Psoas muscle (tissue), 8 donors: ENCODE data around the gene CLN5. TPM values are rescaled to one million over a fixed set of nuclear protein-coding genes. Genes with fewer than 3 reads are reported as not detected.

Experiments used
- ATAC-seq, 4 donors: fragments of 200-7000 bp; cut with Tn5 transposase; one replicate each; pipeline ENCODE4 v1.9.1; 2020; ENCODE audit warnings: moderate library complexity in 3 of 4, mild to moderate bottlenecking in 2 of 4
- DNase-seq, 2 donors: peaks; one replicate each; pipeline ENCODE4 v3.0.0-alpha.2; 2020
- H3K27ac ChIP-seq: fragments of 200-600 bp; one replicate; pipeline ENCODE4 v1.8.0; 2022
- H3K27me3 ChIP-seq, 3 donors: fragments of 200-600 bp in 1 of 3; one replicate each; pipeline versions ENCODE4 v1.6.1 to v1.8.0; 2013 to 2022; ENCODE audit warnings: low read length in 2 of 3, mild to moderate bottlenecking in 2 of 3, moderate library complexity in 1 of 3; ENCODE audit not compliant: insufficient read depth in 3 of 3
- H3K36me3 ChIP-seq, 2 donors: fragments of 200-600 bp in 1 of 2; one replicate each; pipeline versions ENCODE4 v1.6.1 to v1.8.0; 2013 to 2022; ENCODE audit warnings: low read depth in 1 of 2, mild to moderate bottlenecking in 1 of 2, moderate library complexity in 1 of 2; ENCODE audit not compliant: insufficient read depth in 1 of 2
- H3K4me1 ChIP-seq: fragments of 200-600 bp; one replicate; pipeline ENCODE4 v1.8.0; 2022
- H3K4me3 ChIP-seq: fragments of 200-600 bp; one replicate; pipeline ENCODE4 v1.8.0; 2022; ENCODE audit warnings: mild to moderate bottlenecking
- H3K9me3 ChIP-seq: fragments of 200-600 bp; one replicate; pipeline ENCODE4 v1.8.0; 2022
- WGBS, 3 donors: extraction: QIAGEN DNeasy Blood & Tissue Kit; methylation state at CpG; one replicate each; pipeline versions ENCODE4 v1.1.6 to v1.1.7; 2013; 5-methylcytosine and 5-hydroxymethylcytosine counted together
- intact Hi-C, 2 donors: fragments of 100-400 bp; cut with DNase I; formaldehyde crosslinking; loops; one replicate each; pipeline versions ENCODE4 v1.11.0 to v1.14.2; 2022
- polyA plus RNA-seq, 3 donors: library from polyadenylated mRNA; stranded (reverse); fragments of 200-250 nt; gene quantifications; one replicate each; pipeline ENCODE4 v1.2.3, GENCODE V29; 2013
- total RNA-seq, 4 donors: library from RNA; stranded (reverse); fragmentation: NEBNext Ultra II Directional in 2 of 4; extraction: Animal tissue kit (Norgen Biotek cat#: 25700) in 2 of 4; gene quantifications; one replicate each; pipeline versions ENCODE4 v1.2.1 to v1.2.4, GENCODE V29; 2021 to 2023
- TF ChIP-seq, protein P1 (sequence below): fragments of 200-600 bp; IDR thresholded peaks from one replicate; pipeline ENCODE4 v1.8.0; 2022; ENCODE audit warnings: antibody characterized with exemption
- donor health status: healthy with polysubstance abuse.
- donor health status: DM: no; HTN: no; CAD: no; lungs with moderate emphysema.
- donor health status: Bipolar disorder and iron deficiency.
- donor health status: healthy.
- donor health status: DM: yes; HTN: yes; CAD: no.
- donor health status: DM: no; HTN: no; CAD: no.
- donor health status: DM: no; HTN: no; CAD: no.
- donor health status: DM: yes; HTN: yes; CAD: no.

The CLN5 gene
- total and polyA plus RNA-seq, 7 donors: 4.9 to 10.6 (median 8.9) TPM

DNA sequence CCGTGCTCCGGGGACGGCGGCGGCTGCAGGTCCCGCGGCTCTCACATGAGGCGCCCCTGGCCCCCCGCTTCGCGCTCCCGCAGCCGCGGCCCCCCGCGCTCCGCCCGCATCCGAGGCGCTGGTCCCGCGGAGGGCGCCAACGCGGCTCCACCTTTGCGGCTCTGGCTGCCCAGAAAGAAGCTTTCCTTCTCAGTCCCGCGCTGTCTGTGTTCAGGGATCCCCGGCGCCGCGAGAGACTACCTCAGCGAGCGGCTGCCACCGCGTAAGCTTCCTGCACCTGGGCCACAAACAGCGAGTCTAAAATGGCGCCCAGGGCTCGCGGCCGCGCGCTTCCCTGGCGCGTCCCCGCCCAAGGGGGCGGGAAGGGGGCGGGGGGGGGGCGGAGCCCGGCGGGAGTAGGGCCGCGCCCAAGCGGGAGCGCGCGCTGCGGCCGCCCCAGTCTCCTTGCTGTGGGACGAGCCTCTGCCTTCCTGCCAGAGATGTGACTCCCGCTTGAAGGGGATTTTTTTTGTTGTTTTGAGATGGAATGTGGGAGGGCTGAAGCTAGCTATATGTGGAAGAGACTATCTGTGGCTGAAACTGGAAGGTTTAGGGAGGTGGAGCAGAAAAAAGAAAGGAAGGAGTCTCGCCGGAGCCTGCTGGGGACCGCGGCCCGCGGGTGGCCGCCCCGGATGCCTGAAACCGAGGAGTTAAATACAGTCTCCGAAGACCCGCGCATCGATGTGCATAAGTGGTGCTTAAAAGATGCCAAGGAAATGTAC is 35.2 kb downstream of the CLN5 start, which contains the start of gene FBXL3:
Gene FBXL3, minus strand, starts transcription at position 299 of the 761 bp plus-strand sequence. CDS start 5,299 bp downstream, outside the sequence.
- 0 to 1% (median 0%) methylated on average over 34 to 72 of the region's 74 CpGs for WGBS, 3 donors
- intact Hi-C loops: loop anchor here (2.0 to 5.0 kb wide), 2 partner anchors 30 to 35 kb away; partner anchors contain the start of gene CLN5 (in 1 of the 2)
- H3K36me3 ChIP-seq: no peaks in the 10 kb centered on the region

DNA sequence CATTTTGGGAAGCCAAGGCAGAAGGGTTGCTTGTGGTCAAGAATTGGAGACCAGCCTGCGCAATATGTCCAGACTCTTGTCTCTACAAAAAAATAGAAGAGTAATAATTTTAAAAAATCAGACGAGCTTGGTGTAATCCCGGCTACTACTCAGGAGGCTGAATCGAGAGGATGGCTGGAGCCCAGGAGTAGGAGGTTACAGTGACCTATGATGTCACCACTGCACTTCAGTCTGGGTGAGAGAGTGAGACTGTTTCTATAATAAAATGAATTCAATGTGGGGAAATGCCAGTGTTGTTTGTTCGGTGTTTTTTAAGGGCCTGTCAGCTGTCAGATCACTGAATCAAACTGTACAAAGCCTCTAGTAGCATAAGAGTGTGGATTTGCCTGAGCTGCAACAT is 36.3 kb downstream of the CLN5 start:
- ATAC-seq (peak; percentile 34 to 70 (median 51)), DNase-seq (no peak)
- peak overlapping the region; percentile 94 for H3K4me3 ChIP-seq
- H3K4me1 ChIP-seq: peaks cover 25% of the 10 kb centered on the region
- TF ChIP-seq, protein P1, sequence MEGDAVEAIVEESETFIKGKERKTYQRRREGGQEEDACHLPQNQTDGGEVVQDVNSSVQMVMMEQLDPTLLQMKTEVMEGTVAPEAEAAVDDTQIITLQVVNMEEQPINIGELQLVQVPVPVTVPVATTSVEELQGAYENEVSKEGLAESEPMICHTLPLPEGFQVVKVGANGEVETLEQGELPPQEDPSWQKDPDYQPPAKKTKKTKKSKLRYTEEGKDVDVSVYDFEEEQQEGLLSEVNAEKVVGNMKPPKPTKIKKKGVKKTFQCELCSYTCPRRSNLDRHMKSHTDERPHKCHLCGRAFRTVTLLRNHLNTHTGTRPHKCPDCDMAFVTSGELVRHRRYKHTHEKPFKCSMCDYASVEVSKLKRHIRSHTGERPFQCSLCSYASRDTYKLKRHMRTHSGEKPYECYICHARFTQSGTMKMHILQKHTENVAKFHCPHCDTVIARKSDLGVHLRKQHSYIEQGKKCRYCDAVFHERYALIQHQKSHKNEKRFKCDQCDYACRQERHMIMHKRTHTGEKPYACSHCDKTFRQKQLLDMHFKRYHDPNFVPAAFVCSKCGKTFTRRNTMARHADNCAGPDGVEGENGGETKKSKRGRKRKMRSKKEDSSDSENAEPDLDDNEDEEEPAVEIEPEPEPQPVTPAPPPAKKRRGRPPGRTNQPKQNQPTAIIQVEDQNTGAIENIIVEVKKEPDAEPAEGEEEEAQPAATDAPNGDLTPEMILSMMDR: no peak
- no peaks in the 10 kb centered on the region for H3K9me3 ChIP-seq
- H3K27me3 ChIP-seq: no peaks in the 10 kb centered on the region
- WGBS, 3 donors: 26 to 44% (median 35%) methylated on average over 5 of the region's 5 CpGs
- H3K36me3 ChIP-seq: no peaks in the 10 kb centered on the region
- intact Hi-C loops: loop anchor here in 1 of 2 donors (5.0 kb wide), 1 partner anchor 36 kb away; the partner anchor contains the start of gene CLN5
- peak overlapping the region; percentile 99 for H3K27ac ChIP-seq

More for the DNA sequence above, 35.2 kb downstream of the CLN5 start, which contains the start of gene FBXL3:
- H3K27ac ChIP-seq: peak within 1 kb of the TSS; percentile 99
- TF ChIP-seq, protein P1: no peak
- H3K4me1 ChIP-seq: peaks cover 35% of the 10 kb centered on the region
- no peaks in the 10 kb centered on the region for H3K27me3 ChIP-seq
- peak; percentile 86 to 93 for DNase-seq
- peak; percentile 81 to 88 (median 85) for ATAC-seq
- H3K4me3 ChIP-seq: peak within 1 kb of the TSS; percentile 94
- H3K9me3 ChIP-seq: no peaks in the 10 kb centered on the region

DNA sequence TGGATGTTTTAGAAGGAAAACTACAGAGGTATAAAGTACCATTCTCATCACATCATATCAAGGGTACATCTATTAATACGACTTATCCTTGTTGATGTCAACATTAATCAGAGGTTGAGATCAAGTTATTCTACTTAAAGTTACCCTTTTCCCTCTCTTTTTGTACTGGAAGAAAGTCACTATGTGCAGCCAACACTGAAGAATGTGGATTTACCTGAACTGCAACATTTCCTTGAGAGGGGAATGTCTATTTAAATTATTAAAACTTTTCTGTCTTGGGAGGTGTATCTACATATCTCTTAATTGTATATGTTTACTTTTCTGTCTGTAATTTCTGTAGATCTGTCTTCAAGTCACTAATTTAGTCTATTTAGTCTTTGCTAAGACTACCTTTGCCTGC is 37.6 kb downstream of the CLN5 start:
- Histone ChIP-seq H3K4me1 (peaks cover 14% of the 10 kb centered on the region), H3K9me3 (no peaks in the 10 kb centered on the region), H3K4me3 (no peak overlapping the region), H3K27me3 (no peaks in the 10 kb centered on the region), H3K27ac (no peak overlapping the region), H3K36me3 (no peaks in the 10 kb centered on the region)
- intact Hi-C loops: loop anchor here in 1 of 2 donors (5.0 kb wide), 1 partner anchor 37 kb away; the partner anchor contains the start of gene CLN5
- TF ChIP-seq, protein P1: no peak
- DNase-seq: no peak
- WGBS, 3 donors: 94 to 99% (median 98%) methylated on average over 1 of the region's 1 CpG
- ATAC-seq: no peak

DNA sequence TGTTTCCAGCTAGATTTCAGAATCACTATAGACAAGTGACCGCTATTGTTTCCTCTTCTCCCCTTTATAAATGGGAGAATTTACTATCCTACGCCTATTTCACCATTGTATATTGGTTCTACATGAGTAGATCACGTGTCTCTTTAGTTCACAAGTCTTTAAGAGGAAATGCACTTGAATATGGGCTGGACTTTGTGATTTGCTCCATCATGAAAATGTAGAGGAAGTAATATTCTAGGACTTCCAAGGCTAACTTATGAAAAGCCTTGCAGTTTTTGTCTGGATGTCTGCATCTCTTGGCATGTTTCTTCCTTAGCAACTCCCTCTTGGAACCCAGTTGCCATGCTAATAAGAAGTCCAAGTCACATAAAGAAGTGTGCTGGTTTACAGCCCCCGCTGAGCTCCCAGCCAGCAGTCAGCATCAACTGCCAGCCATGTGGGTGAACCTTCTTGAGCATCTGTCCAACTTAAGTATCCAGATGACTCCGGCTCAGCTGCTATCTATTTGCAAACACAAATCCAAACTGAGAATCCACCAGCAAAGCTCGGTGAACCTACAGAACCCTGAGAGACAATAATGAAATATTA is 39.9 kb downstream of the CLN5 start:
- H3K9me3 ChIP-seq: no peaks in the 10 kb centered on the region
- TF ChIP-seq, protein P1: no peak
- no peak for DNase-seq
- ATAC-seq: no peak
- H3K27ac ChIP-seq: no peak overlapping the region
- no peak overlapping the region for H3K4me3 ChIP-seq
- H3K27me3 ChIP-seq: no peaks in the 10 kb centered on the region
- H3K36me3 ChIP-seq: no peaks in the 10 kb centered on the region
- 88 to 93% (median 91%) methylated on average over 6 of the region's 6 CpGs for WGBS, 3 donors
- H3K4me1 ChIP-seq: peaks cover 5% of the 10 kb centered on the region
- intact Hi-C loops: no loop called here
